Effector memory CD8-positive, alpha-beta T cell (primary cell): ENCODE measurements around the gene EFNB2.

Source experiments
- ATAC-seq: fragments of 150-1000 bp; cut with Tn5 transposase; replicated peaks from 2 replicates; pipeline ENCODE4 v1.10.0; 2021; ENCODE audit warnings: mild to moderate bottlenecking, moderate library complexity
- DNase-seq, 3 experiments: peaks; one replicate each; pipeline ENCODE4 v3.0.0; 2021
- H3K27ac Mint-ChIP-seq, 2 donors: one replicate each; pipeline ENCODE4 v1.8.0; 2022; ENCODE audit warnings: mild to moderate bottlenecking in 2 of 2, mixed read lengths in 2 of 2, moderate library complexity in 2 of 2
- H3K27me3 Mint-ChIP-seq, 2 donors: one replicate each; pipeline ENCODE4 v1.8.0; 2022; ENCODE audit warnings: mixed read lengths in 2 of 2
- H3K36me3 Mint-ChIP-seq: one replicate; pipeline ENCODE4 v1.8.0; 2022; ENCODE audit warnings: mild to moderate bottlenecking, moderate library complexity, mixed read lengths; ENCODE audit not compliant: insufficient read depth
- H3K4me1 Mint-ChIP-seq, 2 donors: one replicate each; pipeline ENCODE4 v1.8.0; 2022; ENCODE audit warnings: low read depth in 2 of 2, mixed read lengths in 2 of 2
- H3K4me3 Mint-ChIP-seq, 2 donors: one replicate each; pipeline ENCODE4 v1.8.0; 2022; ENCODE audit warnings: mild to moderate bottlenecking in 2 of 2, mixed read lengths in 2 of 2, moderate library complexity in 2 of 2
- H3K9me3 Mint-ChIP-seq, 2 donors: one replicate each; pipeline ENCODE4 v1.8.0; 2022; ENCODE audit warnings: mixed read lengths in 2 of 2

The EFNB2 gene

GRCh38 chr13:106526738-106527444 is 8.6 kb downstream of the EFNB2 start:
- no peak overlapping the region for H3K27ac Mint-ChIP-seq

GRCh38 chr13:106525865-106526264 is 9.6 kb downstream of the EFNB2 start:
- H3K9me3 Mint-ChIP-seq, result no peaks in the 10 kb centered on the region

More at GRCh38 chr13:106526738-106527444, 8.6 kb downstream of the EFNB2 start:
- Mint-ChIP-seq H3K36me3 (peaks cover 3% of the 10 kb centered on the region), H3K4me3 (no peak overlapping the region), H3K9me3 (no peaks in the 10 kb centered on the region), H3K27me3 (peaks cover 83 to 92% of the 10 kb centered on the region in 2 donors), H3K4me1 (no peaks in the 10 kb centered on the region)
- ATAC-seq, result no peak
- DNase-seq, result no peak

GRCh38 chr13:106524108-106524507 is 11.4 kb downstream of the EFNB2 start:
- H3K9me3 Mint-ChIP-seq, result no peaks in the 10 kb centered on the region
- peaks cover 74 to 79% of the 10 kb centered on the region in 2 donors for H3K27me3 Mint-ChIP-seq
- no peak for ATAC-seq

More at GRCh38 chr13:106525865-106526264, 9.6 kb downstream of the EFNB2 start:
- peaks cover 80 to 87% of the 10 kb centered on the region in 2 donors for H3K27me3 Mint-ChIP-seq
- no peak overlapping the region for H3K4me3 Mint-ChIP-seq
- H3K4me1 Mint-ChIP-seq, result no peaks in the 10 kb centered on the region
- ATAC-seq (no peak), DNase-seq (no peak)
- peaks cover 3% of the 10 kb centered on the region for H3K36me3 Mint-ChIP-seq
- no peak overlapping the region for H3K27ac Mint-ChIP-seq

GRCh38 chr13:106523576-106523975 is 11.9 kb downstream of the EFNB2 start:
- peaks cover 3% of the 10 kb centered on the region for H3K36me3 Mint-ChIP-seq
- ATAC-seq, result no peak
- no peaks in the 10 kb centered on the region for H3K9me3 Mint-ChIP-seq

More at GRCh38 chr13:106524108-106524507, 11.4 kb downstream of the EFNB2 start:
- no peak for DNase-seq
- Mint-ChIP-seq H3K4me3 (no peak overlapping the region), H3K36me3 (peaks cover 3% of the 10 kb centered on the region), H3K27ac (no peak overlapping the region), H3K4me1 (no peaks in the 10 kb centered on the region)

GRCh38 chr13:106522898-106523525 is 12.4 kb downstream of the EFNB2 start:
- Mint-ChIP-seq H3K9me3 (no peaks in the 10 kb centered on the region), H3K4me1 (no peaks in the 10 kb centered on the region), H3K36me3 (peaks cover 3% of the 10 kb centered on the region), H3K27me3 (peaks cover 67 to 74% of the 10 kb centered on the region in 2 donors), H3K4me3 (no peak overlapping the region), H3K27ac (no peak overlapping the region)
- no peak for DNase-seq
- no peak for ATAC-seq

More at GRCh38 chr13:106523576-106523975, 11.9 kb downstream of the EFNB2 start:
- no peak overlapping the region for H3K4me3 Mint-ChIP-seq
- no peak overlapping the region for H3K27ac Mint-ChIP-seq
- no peak for DNase-seq
- H3K4me1 Mint-ChIP-seq, result no peaks in the 10 kb centered on the region
- H3K27me3 Mint-ChIP-seq, result peaks cover 71 to 79% of the 10 kb centered on the region in 2 donors

- no peaks in the 10 kb centered on the region for H3K4me1 Mint-ChIP-seq
- H3K27me3 Mint-ChIP-seq, result peaks cover 63 to 73% of the 10 kb centered on the region in 2 donors
Observed at GRCh38 chr13:106522112-106522705, 13.3 kb downstream of the EFNB2 start.

GRCh38 chr13:106521095-106521799 is 14.2 kb downstream of the EFNB2 start:
- no peak overlapping the region for H3K27ac Mint-ChIP-seq

More at GRCh38 chr13:106522112-106522705, 13.3 kb downstream of the EFNB2 start:
- Mint-ChIP-seq H3K9me3 (no peaks in the 10 kb centered on the region), H3K36me3 (peaks cover 7% of the 10 kb centered on the region), H3K4me3 (no peak overlapping the region), H3K27ac (no peak overlapping the region)
- ATAC-seq, result no peak
- no peak for DNase-seq

GRCh38 chr13:106520251-106521054 is 15.0 kb downstream of the EFNB2 start:
- Mint-ChIP-seq H3K4me1 (no peaks in the 10 kb centered on the region), H3K27me3 (peaks cover 53 to 73% of the 10 kb centered on the region in 2 donors), H3K9me3 (no peaks in the 10 kb centered on the region), H3K36me3 (peaks cover 7% of the 10 kb centered on the region), H3K4me3 (no peak overlapping the region), H3K27ac (no peak overlapping the region)
- ATAC-seq, result no peak
- no peak for DNase-seq

More at GRCh38 chr13:106521095-106521799, 14.2 kb downstream of the EFNB2 start:
- ATAC-seq (no peak), DNase-seq (no peak)
- Mint-ChIP-seq H3K4me3 (no peak overlapping the region), H3K36me3 (peaks cover 7% of the 10 kb centered on the region), H3K27me3 (peaks cover 58 to 73% of the 10 kb centered on the region in 2 donors), H3K9me3 (no peaks in the 10 kb centered on the region), H3K4me1 (no peaks in the 10 kb centered on the region)

GRCh38 chr13:106518512-106518911 is 16.9 kb downstream of the EFNB2 start:
- peaks cover 7% of the 10 kb centered on the region for H3K36me3 Mint-ChIP-seq
- peaks cover 51 to 79% of the 10 kb centered on the region in 2 donors for H3K27me3 Mint-ChIP-seq
- DNase-seq (no peak), ATAC-seq (no peak)
- no peaks in the 10 kb centered on the region for H3K4me1 Mint-ChIP-seq
- no peak overlapping the region for H3K4me3 Mint-ChIP-seq
- no peaks in the 10 kb centered on the region for H3K9me3 Mint-ChIP-seq
- no peak overlapping the region for H3K27ac Mint-ChIP-seq

GRCh38 chr13:106517109-106517847 is 18.2 kb downstream of the EFNB2 start:
- Mint-ChIP-seq H3K9me3 (no peaks in the 10 kb centered on the region), H3K4me1 (no peaks in the 10 kb centered on the region), H3K36me3 (peaks cover 4% of the 10 kb centered on the region), H3K27ac (no peak overlapping the region), H3K4me3 (no peak overlapping the region), H3K27me3 (peaks cover 42 to 71% of the 10 kb centered on the region in 2 donors)
- ATAC-seq (no peak), DNase-seq (no peak)

GRCh38 chr13:106515635-106516254 is 19.7 kb downstream of the EFNB2 start:
- Mint-ChIP-seq H3K27ac (no peak overlapping the region), H3K9me3 (no peaks in the 10 kb centered on the region), H3K4me1 (no peaks in the 10 kb centered on the region), H3K27me3 (peaks cover 38 to 77% of the 10 kb centered on the region in 2 donors), H3K4me3 (no peak overlapping the region), H3K36me3 (peaks cover 4% of the 10 kb centered on the region)
- ATAC-seq (no peak), DNase-seq (no peak)
